ENCODE results near the gene TRIM14.

TRIM14 gene, protein sequence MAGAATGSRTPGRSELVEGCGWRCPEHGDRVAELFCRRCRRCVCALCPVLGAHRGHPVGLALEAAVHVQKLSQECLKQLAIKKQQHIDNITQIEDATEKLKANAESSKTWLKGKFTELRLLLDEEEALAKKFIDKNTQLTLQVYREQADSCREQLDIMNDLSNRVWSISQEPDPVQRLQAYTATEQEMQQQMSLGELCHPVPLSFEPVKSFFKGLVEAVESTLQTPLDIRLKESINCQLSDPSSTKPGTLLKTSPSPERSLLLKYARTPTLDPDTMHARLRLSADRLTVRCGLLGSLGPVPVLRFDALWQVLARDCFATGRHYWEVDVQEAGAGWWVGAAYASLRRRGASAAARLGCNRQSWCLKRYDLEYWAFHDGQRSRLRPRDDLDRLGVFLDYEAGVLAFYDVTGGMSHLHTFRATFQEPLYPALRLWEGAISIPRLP

DNA sequence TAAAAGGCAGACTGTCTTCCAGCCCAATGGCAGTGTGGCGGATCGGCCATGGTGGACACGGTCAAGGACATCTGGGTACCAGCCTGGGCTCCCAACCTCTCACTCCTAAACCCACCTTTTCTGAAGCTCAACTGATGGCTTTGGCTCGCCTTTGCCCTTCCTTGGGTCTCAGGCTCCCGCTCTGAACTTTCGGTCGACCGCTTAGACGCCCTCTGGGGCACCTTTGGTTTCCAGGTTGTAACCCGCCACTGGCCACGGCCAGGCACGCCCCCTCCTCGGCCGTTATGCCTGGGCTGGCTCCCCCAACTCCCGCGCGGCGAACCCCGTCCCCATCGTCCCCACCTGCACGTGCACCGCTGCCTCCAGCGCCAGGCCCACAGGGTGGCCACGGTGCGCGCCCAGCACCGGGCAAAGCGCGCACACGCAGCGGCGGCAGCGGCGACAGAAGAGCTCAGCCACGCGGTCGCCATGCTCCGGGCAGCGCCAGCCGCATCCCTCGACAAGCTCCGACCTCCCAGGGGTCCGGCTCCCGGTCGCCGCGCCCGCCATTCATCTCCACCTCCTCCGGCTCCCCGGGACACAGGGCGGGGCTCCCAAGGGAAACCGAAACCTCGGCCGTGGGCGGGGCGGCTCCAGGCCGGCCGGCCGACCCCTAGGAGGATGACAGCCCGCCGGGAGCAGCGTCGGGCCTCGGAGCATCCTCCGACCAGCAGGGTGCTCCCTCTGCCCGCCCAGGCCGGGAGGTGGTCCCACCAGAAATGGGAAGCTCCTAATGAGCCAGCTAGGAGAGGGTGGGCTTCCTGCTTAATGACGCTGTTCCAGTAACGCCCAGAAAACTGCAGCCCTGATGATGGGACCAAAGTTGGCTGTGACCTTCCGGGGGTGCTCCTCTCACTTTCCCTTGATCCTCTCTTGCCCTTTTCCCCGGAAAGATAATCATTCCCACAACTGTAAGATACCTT, at the start of gene TRIM14:
TSS of gene TRIM14 (minus strand) at position 583 of the 962 bp plus-strand sequence. CDS start at position 549, 34 bp downstream.
- peak; percentile 56 to 61 for DNase-seq (ENCODE audit: low read depth in 2 of 2)

DNA sequence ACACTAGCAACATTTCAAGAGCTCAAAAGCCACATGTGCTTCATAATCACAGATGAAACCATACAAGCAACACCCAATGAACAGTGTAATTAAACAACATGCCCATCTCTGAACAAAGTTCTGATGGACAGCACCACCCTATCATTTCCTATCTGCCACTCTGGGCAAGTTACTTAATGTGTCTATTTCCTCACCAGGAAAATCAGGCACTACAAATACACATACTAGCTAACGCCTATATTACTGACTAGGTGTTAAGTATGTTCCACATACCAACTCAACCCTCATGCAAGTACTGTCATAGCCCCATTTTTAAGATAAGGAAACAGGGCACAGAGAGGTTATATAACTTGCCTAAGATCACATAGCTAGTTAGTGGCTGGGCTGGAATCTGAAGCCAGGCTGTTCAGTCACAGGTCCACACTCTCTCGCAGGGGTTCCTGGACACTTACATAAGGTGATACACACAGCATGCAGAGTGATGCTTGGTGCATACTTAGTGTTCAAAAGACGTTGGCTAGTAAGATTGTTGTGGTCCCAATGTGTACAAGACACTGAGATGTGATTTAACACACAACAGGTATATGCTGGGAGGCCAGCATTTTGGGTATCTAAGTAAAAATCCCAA, 49.2 kb upstream of the TRIM14 start:
- DNase-seq (ENCODE audit: low read depth in 2 of 2) = no peak

DNA sequence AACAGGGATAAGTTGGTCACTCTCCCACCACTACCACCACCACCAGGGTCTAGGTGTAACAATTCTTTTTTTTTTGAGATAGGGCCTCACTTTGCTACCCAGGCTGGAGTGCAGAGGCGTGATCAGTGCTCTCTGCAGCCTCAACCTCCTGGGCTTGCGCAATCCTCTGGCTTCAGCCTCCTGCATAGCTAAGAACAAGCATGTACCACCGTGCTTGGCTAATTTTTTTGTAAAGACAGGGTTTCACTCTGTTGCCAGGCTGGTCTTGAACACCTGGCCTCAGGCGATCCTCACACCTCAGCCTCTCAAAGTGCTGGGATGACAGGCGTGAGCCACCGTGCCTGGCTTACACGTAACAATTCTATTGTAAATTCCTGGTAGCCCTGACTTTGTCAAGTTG, 45.9 kb upstream of the TRIM14 start:
- no peak for DNase-seq (ENCODE audit: low read depth in 2 of 2)

DNA sequence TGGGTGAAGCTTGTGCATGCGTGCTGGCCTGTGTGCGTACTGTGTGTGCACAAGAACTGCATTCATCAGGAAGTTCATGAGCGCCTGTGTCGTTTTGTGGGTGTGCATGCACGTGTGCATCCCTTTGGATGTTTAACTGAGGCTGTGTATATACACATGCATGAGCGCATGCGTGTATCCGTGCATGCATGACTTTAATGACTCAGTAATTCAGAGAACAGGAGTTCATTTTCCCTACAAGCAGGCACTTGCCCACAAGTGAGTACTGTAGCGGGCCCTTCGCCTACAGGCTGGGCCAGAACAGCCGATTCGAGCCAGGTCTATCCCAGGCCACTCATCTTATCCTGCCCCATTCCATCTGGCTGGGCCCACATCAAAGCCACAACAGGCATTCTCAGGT, 43.6 kb upstream of the TRIM14 start:
- no peak for DNase-seq (ENCODE audit: low read depth in 2 of 2)

DNA sequence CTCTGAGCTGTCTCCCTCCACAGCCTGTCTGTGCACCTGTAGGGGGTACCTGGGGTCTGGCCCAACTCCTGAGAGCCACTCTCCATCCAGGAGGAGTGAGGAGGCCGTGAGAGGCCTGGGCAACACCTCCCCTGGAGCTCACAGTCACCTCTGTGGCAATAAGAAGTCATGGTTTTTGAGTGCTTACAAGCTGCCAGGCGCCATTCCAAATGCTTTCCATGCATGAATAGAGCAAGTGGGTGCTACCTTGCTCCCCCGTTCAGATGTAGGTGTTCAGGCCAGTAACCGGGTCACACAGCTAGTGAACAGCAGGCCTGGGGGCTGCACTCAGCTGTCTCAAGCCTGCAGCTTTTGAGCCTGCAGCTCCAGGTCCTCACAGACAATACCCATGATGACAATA, 42.8 kb upstream of the TRIM14 start:
- DNase-seq (ENCODE audit: low read depth in 2 of 2) = no peak

DNA sequence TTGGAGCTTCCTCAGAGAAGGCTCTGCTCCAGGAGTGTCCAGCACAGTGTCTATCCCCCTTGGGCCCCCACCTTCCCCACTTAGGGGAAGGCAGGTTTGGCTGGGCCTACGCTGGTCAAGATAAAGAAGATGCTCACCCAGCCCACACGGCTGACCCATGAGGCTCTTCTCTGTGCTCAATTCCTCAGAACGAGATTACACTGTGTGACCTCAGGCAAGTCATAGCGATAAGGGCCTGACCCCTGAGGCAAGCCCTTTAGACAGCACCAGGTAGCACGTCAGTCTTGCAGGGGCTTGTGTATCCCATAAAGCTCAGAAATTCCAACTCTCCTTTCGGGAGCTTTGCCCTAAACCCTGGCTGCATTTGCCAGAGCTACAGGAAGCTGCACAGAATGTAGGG, 40.8 kb upstream of the TRIM14 start:
- DNase-seq (ENCODE audit: low read depth in 2 of 2) = no peak

DNA sequence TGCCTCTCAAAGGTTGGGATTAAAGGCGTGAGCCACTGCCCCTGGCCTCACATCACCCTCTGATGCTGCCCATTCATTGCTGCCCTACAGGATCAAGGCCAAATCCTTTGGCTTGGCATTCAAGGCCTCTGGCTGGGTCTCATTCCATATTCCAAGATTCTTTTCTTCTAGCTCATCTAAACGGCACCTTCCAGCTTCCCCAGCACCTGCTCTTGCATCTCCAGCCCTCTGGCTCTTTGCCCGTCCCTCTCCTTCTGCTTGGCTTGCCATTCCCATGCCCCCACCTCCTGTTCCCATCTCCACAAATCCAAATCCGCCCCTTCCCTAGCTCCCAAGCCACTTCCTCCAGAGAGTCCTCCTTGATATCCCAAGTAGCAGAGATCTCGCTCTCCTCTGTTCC, 40.3 kb upstream of the TRIM14 start:
- no peak for DNase-seq (ENCODE audit: low read depth in 2 of 2)

DNA sequence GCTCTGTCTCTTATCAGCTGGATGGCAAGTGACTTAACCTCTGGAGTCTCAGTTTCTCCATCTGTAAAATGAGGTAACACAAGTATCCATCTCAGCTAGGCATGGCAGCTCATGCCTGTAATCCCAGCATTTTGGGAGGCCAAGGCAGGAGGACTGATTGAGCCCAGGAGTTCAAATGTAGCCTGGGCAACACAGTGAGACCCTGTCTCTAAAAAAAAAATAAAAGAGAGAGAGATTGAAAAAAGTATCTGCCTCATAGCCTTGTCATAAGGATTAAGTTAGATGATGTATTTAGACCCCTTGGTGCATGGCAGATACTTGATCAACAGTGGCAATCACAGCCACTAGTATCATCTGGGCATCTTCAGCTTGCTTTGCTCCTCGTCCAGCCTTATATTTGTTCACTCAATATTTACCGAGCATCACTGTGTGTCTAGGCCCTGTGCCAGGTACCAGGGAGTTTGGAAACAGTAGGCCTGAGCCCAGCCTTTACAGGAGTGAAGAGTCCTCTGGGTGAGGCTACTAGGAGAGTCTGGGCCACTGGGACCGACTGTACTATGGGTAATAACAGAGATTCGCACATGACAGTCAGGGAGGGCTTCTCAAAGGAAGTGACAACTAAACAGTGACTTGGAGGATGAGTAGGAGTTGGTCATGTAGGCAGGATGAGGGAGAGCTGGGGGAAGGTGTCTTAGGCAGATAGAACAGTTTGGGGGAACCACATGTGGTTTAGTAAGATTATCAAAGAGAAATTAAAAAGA, 39.2 kb upstream of the TRIM14 start:
- DNase-seq (ENCODE audit: low read depth in 2 of 2) = no peak

DNA sequence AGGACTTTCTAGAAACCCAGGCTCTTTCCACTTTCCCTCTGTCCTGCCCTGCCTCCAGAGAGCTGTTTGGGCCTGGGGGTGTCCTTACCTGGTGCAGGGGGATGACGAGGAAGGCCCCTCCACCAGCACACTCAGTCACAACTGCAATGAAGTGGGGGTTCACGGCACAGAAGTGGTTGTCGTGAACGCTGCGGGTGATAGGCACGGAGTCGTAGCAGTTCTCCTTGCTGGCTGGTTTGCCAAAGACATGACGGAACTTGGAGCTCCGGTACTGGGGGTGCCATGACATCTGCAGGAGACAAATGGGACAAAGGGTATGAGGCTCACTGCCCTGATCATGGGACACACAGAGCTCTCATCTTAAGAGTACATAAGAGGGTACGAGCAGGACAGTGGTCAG, 38.4 kb upstream of the TRIM14 start:
- DNase-seq (ENCODE audit: low read depth in 2 of 2) = no peak

DNA sequence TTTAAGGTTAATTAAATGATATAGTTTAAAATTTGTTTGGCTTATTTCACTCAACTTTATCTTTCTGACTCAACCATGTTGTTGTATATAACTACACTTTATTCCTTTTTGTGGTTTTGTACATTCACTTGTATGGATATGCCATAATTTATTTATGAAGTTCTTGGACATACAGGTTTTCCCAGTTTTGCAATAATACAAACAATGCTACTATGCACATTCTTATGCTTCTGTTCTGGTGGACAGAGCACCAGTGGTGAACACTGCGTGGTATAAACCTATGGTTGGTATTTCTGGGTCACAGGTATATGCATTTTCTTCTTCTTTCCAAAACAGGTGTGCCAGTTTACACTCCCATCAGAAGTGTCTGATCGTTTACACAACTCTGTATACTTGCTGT, 35.7 kb upstream of the TRIM14 start:
- no peak for DNase-seq (ENCODE audit: low read depth in 2 of 2)

DNA sequence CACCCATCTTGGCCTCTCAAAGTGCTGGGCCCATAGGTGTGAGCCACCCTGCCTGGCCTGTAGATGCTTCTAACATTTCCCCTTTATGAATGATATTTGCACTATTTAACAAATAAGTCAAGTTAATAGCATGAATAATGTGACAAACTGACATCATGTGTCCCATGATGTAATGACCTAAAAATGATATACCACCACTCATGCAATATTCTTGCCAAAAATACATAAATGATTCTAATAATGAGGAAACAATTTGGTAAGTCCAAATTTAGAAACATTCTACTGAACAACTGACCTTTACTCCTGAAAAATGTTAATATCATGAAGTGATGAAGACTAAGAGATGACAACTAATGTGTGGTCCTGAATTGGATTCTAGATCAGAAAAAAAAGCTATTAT, 33.5 kb upstream of the TRIM14 start:
- no peak for DNase-seq (ENCODE audit: low read depth in 2 of 2)

DNA sequence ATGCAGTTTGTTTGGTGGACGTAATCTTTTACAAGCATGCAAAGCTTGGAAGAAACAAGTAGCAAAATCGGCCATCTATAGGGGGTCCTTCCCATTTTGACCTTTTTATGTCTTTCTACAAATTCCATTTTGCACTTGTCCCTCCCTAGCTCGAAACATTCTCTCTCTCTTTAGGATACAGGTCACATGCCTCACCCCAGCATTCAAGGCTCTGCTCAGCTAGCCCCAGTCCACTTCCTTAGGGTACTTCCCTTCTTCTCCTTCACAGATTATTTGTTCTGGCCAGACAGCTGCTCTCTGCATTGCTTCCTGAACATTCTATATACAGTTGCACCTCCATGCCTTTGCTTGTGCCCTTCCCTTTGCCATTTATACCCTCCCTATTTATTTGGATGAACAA, 31.7 kb upstream of the TRIM14 start:
- no peak for DNase-seq (ENCODE audit: low read depth in 2 of 2)

DNA sequence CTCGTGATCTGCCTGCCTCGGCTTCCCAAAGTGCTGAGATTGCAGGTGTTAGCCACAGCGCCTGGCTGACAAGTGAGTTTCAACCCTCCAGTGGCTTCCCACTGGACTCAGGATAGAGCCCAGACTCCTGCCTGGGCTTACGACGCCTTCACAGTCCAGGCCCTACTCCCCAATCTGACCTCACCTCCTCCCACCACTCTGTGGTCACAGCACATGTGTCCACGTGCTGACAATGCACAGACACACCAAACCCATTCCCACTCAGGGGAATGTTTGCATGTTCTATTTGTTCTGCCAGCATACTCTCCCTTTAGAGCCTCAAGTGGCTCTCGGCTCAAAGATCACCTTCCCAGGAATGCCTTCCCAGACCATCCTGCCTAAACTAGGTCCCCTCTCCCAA, 31.1 kb upstream of the TRIM14 start:
- no peak for DNase-seq (ENCODE audit: low read depth in 2 of 2)

DNA sequence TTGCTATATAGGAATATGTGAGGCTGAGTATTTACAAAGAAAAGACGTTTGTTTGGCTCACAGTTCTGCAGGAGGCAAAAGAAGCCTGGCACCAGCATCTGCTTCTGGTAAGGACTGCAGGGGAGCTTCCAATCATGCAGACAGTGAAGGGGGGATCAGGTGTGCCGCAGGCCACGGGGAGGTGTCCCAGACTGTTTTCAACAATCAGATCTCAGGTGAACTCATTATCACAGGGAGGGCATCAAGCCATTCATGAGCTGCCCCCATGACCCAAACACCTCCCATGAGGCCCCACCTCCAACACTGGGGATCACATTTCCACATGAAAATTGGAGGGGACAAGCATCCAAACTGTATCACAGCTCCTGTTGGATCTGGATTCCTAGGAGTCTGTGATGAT, 30.4 kb upstream of the TRIM14 start:
- no peak for DNase-seq (ENCODE audit: low read depth in 2 of 2)

DNA sequence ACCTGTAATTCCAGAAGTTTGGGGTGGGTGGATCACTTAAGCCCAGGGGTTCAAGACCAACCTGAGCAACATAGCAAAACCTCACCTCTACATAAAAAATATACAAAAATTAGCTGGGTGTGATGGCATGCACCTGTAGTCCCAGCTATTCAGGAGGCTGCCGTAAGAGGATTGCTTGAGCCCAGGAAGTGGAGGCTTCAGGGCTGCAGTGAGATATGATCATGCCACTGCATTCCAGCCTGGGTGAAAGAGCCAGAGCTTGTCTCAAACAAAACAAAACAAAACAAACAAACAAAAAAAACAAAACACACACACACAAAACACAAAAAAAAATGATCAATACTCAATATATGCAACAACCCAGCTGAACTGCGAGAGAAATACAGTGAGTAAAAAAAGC, 29.5 kb upstream of the TRIM14 start:
- no peak for DNase-seq (ENCODE audit: low read depth in 2 of 2)

DNA sequence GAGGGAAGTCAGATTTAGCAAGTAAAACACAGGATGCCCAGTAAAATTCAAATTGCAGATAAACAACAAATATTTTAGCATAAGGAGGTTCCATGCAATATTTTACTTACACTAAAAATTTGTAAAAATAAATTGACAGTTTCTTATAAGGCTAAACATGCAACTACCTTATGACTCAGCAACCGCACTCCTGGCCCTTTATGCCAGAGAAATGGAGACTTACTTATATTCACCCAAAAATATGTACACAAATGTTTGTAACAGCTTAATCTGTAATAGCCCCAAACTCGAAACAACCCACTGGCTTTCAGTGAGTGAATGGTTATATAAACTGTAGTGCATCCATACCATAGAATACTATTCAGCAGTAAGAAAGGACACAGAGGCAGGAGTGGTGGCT, 28.6 kb upstream of the TRIM14 start:
- DNase-seq (ENCODE audit: low read depth in 2 of 2) = no peak

DNA sequence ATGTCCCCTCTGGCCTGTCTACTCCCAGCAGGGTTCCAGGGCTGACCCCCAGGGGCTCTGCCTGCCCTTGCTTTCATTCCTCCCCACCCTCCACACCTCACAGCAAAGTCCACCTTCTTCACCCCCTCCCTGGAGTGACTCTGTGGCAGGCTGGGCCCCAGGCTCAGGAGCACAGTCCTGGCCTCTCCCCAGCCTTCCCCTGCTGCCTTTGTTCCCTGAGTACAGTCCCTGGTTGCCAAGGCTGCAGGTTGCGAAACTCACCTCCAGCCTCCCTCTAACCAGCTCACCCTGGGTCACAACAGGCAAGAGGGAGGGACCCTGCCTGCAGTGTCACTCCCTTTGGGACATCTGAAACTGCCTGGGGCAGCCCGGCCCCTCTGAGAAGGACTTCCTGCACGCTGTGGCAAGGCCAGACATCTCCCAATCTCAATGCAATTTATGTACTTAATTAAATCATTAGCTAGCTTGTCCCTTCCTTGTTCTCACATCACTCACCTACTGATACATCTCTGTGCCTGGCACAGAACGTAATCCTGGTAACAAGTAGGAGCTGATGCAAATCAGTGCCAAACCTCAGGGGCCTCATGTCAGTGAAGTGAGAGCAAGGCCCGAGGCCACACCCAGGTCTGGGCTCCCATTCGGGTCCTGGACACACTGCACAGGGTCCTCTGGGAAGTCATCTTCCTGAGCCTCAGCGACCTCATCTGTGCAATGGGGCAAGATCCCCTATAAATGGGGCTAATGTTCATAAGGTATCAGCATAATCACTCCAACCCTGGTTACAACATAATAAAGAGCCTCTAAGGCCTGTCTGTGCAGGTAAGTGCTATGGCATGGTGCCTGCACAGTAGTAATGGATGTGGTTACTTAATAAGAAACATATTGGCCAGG, 27.3 kb upstream of the TRIM14 start:
- no peak for DNase-seq (ENCODE audit: low read depth in 2 of 2)

DNA sequence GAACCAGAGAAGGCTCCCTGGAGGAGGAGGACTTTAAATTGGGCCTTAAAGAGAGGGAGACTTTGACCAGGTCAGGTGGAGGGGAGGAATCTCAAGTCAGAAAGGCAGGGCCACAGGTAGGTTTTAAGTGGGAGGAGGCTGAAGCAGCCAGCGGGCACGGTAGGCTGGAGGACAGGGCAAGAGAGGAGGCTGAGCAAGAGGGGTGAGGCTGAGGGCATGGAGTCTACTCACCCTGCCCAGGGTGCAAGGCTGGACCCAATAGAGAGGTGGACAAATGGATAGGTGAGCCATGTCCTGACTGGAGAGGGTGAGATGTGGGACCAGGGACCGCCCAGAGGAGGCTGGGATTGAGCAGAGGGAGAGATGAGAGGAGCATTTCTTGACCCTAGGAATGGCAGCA, 25.6 kb upstream of the TRIM14 start:
- no peak for DNase-seq (ENCODE audit: low read depth in 2 of 2)

DNA sequence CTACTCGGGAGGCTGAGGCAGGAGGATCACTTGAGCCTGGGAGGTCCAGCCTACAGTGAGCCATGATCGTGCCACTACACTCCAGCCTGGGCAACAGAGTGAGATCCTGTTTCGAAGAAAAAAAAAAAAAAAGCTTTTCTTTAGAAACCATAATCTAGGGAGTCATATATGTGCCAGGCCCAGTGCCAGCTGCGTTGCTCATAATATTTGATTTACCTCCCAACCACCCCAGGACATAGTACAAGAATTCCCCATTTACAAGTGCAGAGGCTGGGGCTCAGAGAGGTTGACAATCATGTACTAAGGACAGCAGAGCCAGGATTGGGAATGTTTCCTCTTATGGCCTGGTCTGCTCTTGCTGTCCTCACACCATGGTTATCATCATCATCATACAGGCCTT, 25.1 kb upstream of the TRIM14 start:
- DNase-seq (ENCODE audit: low read depth in 2 of 2) = no peak

DNA sequence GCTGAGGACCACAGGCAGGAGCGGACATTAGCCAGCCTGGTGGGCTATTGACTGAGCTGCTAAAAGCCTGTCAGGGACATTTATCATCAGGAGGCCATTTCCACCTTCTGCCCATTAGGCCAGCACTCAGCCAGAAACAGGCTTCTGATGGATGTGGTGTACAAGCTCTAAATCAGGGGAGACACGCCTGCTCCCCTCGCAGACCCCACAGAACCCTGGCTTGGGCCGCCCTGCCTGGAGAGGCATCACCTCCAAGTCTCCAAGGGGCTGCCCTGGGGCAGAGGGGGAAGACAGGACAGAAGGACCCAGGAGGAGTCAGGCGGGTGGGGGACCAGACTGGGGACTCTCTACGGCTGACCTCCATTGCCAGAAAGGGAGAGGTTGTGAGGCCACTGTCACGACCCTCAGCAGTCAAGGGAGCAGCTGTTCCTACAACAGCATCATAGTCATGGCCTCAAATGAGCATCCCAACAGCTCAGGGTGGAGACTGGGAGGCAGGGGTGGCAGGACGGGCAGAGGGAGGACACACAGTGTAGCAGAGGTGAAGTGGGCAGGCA, 24.0 kb upstream of the TRIM14 start:
- no peak for DNase-seq (ENCODE audit: low read depth in 2 of 2)

All from stimulated activated CD8-positive, alpha-beta memory T cell treated with anti-CD3 and anti-CD28 coated beads, Interleukin-2, amount 100 ng/mL, for 48 hours (primary cell).